ENCODE data around the gene ADAM17.
"Not testable (repeated sequence)": the region's sequence is repeated elsewhere in the genome, so short reads cannot be mapped to it uniquely, and the experiment has no call there.

Gene ADAM17

DNA sequence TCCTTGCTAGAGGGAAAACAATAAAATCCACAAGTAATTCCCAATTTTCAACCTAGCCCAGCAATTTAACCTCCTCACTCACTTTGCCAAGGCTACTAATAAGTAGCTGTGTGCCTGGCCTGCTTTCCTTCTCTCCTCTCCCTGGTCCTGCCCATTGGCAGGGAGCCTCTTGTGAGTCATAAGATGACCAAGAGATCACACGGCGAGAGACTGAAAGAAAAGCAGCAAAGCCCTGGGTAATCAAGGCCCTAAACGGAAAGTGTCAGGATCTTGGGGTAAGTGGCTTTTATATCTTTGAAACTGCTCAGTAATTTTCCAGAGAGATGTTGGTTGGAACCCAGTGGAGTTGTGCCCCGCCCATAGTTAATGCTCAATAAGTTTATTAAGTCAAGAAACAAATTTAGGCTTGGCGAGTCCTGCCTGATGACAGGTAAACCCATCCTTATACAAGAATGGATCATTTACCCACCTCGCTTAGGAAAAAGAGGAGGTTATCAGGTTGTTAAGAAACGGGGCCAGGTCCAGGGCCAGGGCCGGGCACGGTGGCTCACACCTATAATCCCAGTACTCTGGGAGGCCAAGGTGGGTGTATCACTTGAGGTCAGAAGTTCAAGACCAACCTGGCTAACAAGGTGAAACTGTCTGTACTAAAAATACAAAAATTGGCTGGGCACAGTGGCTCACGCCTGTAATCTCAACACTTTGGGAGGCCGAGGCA is 10.0 kb upstream of the ADAM17 start:
- DNase-seq: peak in 25 of 56 donors; percentile 3 to 61 (median 15)

- DNase-seq: no peak
These were observed 5.0 kb upstream of the ADAM17 start for GRCh38 chr2:9560628-9561027.

DNA sequence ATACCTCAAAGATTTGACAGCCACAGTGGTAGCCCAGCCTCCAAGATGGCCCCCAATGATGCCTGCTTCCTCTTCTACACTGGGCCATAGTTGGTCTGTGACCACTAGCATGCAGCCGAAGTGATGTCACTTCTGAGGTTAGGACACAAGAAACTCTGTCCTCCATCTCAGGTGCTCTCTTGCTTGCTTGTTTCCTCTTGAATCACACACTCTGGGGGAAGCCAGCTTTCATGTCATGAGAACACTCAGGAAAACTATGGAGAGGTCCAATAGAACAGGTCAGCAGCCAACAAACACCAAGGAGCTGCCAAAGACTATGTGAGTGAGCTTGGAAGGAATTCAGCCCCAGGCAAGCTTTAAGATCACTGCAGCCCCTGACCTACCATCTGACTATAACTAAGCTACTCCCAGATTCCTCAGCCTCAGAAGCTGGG is 3.3 kb upstream of the ADAM17 start:
- no peak for DNase-seq

DNA sequence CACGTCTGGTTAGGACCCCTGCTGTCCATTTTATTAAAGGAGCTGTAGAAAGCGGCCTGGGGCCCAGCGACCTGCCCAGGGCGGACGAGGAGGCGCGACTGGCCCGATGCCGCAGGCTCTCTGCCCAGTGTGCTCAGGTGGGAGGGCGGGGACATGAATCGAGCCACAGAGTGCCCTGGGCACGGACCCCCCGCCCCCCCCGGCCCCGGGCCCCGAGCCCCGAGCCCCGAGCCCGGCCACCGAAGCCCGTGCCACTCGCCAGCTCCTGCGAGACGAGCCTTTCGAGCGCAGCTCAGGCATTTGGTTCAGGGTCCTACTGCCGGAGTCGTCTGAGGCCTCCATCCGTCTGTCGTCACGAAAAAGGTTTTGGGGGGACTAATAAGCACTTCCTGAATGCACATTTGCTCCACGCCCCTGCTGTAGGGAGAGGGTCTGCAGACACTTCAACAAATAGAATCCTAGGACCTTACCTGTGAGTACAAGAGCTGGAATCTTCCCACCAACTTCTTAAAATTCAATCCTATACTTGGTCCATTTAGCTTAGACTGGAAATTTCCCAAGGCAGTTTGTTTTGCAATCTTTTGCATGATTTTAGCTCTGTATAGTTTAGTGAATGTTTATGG is 602 bp upstream of the ADAM17 start:
- DNase-seq: peak in 11 of 56 donors; percentile 24 to 66 (median 56)

GRCh38 chr2:9554921-9555296 is 721 bp downstream of the ADAM17 start:
- DNase-seq: peak in 16 of 56 donors; percentile 11 to 73 (median 44)

DNA sequence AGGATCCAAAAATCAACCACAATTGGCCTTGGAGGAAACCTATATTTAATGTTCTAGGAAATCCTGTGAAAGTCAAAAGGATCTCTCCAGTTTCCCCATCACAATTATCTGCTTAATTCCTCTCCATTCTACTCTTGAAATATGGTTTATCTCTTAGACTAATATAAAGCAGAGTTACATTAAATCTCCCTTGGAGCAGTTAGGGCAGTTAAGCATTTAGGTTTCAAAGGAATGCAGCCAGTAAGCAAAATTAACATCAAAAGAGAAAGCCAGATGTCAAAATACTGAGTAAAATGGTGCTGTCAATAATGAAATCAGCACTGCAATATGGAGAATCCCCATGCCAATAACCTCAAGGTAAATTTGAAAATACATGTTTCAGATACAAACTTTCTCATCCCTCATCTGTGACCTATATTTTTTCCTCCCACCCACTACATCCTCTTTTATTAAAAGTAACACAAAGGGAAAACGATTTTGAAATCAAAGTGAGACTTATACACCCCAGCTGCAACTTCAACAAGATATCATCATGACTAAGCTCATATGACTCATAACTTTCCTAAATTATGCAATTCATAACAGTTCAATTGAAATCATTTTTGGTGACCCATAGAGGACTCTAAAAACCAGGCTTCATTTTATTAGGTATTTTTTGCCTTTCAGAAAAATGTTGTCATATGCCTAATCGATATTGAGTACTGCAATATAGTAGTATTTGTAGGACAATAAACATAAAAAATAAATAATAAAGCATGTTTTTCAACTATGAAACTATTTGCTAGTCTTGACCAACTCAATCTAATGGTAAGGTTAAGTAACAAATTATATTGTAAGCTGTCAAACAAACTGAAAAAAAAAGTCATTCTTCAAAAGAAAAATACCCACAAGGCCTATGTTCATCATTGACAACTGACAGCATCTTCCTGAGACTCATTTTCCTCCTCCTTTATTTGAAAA is 3.1 kb downstream of the ADAM17 start:
- no peak for DNase-seq

DNA sequence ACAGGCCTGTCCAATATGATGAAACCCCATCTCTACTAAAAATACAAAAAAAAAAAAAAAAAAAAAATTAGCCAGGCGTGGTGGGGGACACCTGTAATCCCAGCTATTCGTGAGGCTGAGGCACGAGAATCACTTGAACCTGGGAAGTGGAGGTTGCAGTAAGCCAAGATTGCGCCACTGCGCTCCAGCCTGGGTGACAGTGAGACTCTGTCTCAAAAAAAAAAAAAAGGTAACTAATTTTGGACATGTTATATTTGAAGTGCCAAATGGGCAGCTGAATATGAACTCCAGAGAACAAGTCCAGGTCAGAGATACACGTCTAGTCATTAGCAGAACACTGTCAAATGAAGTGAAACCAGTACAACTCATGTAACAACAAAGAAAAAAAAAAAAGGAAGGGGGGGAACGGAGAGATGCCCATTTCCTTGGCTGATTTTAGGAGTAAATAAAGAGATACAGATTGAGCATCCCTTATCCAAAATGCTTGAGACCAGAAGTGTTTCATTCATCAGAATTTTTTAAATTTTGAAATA is 4.7 kb downstream of the ADAM17 start:
- not testable (repeated sequence) for DNase-seq

GRCh38 chr2:9549420-9549819 is 6.2 kb downstream of the ADAM17 start:
- DNase-seq: no peak

GRCh38 chr2:9548506-9548905 is 7.1 kb downstream of the ADAM17 start:
- DNase-seq: no peak

GRCh38 chr2:9547262-9547991 is 8.2 kb downstream of the ADAM17 start:
- no peak for DNase-seq

- DNase-seq: no peak
These were observed 10.1 kb downstream of the ADAM17 start for GRCh38 chr2:9545502-9545901.

DNA sequence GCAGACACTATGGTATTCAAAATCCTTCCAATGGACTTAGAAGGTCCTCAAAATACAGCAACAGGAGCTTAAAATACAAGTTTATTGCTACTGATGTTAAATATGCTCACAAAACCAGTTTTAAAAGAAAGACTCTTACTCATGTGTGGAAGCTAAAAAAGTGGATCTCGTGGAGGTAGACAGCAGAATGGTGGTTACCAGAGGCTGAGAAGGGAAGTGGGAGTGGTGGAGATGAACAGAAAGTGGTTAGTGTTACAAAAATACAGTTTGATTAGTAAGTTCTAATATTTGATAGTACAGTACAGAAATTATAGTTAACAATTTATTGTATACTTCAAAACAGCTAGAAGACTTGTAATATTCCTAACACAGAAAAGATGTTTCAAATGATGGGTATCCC is 12.1 kb downstream of the ADAM17 start:
- DNase-seq: no peak

DNA sequence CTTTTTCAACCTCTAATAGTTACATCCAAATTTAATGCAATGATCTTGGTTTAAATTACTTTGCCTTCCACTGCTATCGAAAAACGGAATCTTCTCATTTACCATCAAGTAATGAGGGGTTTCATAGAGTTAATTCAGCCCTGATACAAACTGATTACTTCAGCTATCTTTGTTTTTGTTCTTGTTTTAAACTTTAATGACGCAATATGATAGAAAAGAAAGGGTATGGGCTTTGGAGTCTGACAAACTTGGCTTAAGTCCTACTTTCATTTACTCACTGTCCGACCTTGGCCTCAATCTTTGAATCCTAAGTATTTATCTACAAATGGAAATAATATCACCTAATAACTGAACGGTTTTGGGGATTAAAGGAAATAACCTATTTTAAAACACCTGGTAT is 16.1 kb downstream of the ADAM17 start:
- DNase-seq: no peak

DNA sequence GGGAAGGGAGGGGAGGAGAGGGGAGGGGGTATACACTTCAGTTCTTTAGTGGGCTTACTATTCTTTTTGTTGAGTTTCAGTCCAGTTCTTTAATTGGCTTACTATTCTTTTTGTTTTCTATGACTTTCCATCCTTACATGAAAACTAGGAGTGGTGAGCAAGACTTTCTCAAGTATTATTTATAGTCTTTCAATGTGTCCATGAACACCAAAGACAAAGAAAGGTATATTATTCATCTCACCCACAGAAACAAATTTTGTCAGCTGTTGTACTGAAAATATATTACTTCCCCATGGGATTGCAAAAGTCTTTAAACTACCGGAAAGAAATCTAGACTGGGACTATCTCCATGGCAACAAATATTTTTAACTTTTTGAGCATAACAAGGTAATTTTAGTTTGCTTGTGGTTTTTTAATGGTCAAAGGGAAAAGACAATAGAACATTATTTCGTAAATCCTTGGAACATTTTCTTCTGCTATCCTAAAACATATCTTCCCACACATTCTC is 17.6 kb downstream of the ADAM17 start:
- DNase-seq: no peak

DNA sequence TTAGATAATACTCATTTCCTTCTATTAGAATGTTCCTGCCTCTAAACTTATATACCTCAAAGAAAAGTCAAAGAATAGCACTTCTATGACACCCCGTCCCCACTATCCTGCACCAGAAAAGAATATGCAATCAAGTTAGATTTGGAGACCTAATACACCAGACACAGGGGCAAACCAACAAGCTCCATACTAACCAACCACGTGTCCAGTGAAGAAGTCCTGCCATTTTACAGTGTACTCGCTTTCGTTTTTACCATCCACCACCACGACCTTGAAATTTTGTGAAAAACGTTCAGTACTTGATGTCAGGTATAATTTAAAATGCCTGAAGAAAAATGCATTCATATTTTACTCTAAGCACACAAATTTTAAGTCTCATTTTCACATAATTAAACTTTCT is 19.1 kb downstream of the ADAM17 start:
- DNase-seq: no peak

GRCh38 chr2:9535177-9535576 is 20.5 kb downstream of the ADAM17 start:
- DNase-seq: no peak

DNA sequence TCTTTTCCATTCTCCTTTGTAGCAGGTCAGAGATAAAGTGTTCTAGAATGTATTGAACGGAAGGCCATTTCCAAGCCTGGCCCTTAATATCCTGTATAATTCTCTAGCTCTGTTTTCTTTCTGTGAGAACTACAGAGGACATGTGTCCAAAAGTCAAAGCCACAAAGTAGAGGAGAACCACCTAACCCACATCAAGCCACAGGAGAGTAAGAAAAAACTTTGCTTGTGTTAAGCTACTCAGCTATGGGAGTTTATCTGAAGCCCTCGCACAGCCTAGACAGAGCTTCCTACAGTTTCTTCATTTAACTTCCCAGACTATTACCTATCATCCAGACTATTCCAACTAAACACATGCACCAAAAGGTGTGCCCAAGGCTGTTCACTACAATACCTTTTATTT is 22.0 kb downstream of the ADAM17 start:
- no peak for DNase-seq

DNA sequence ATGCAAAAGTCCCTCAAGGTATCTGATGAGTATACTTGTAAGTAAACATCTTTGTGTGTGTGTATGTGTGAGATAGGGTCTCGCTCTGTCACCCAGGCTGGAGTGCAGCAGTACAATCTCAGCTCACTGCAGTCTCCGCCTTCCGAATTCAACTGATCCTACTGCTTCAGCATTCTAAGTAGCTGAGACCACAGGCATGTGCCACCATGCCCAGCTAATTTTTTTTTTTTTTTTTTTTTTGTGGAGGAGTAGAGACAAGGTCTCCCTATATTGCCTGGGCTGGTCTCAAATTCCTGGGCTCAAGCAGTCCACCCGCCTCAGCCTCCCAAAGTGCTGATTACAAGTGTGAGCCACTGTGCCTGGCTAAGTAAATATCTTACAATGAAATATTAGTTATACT is 23.2 kb downstream of the ADAM17 start:
- DNase-seq: no peak

DNA sequence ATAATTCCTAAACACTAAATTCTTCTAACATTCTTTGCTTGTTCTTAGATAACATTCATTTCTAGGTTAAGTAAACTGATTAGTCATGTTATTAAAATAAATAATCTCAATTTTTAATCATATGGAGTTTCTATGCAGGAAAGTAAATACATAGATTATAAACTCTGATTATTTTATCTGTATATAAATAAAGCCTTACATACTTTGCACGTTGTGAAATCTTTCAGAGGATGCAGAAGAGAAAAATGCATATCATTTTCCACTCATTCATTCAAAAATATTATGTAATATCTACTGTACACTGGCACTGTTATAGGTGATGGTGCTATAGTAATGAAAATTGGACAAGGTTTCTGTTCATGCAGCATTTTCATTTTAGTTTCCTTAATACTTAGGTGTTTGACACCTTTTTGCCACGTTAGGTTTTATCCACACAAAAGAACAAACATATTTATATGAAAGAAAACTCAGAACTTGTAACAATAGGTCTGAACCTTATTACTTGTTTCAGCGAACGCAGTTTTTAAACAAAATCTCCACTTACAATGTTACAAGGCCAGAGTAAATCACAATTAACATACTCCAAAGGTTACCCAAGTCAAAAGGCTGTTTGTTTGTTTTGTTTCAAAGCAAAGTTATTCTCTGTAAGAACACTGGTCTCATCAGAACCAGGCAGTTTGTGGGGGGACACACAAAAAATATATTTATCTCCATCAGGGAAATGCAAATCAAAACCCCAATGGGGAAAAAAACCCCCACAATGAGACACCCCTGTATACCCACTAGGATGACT is 27.4 kb downstream of the ADAM17 start:
- DNase-seq: no peak

DNA sequence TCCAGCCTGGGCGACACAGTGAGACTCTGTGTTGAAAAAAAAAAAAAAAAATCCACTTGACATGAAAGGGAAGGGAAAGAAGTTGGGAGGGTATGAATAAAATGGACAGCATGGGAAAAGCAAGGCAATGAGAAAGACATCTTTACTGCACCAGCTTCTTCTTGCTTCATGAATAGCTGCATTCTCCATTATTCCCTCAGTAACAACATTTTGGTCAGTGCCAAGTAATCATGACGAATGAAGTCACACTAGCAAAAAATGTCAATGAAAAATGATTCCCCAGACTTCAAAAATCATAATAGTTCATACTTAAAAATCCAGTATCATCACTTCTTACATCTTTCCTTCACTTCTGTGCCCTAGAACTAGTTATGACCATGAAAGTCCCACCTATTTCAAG is 30.4 kb downstream of the ADAM17 start:
- peak in 2 of 56 donors; percentile 3 for DNase-seq

Measured in nucleus accumbens (tissue), 56 donors.